CD14-positive monocyte (primary cell): Measurements from ENCODE around the gene RIMBP2. TPM values are rescaled to one million over a fixed set of nuclear protein-coding genes. Genes with fewer than 3 reads are reported as not detected.

Source experiments
- DNase-seq, 3 donors: peaks; one replicate each; pipeline ENCODE4 v3.0.0-alpha.2; 2011 to 2022
- H2AFZ ChIP-seq: 2 replicates; pipeline ENCODE4 v1.6.0; 2012; ENCODE audit warnings: mild to moderate bottlenecking, low read depth, low read length, inconsistent platforms; ENCODE audit not compliant: insufficient read depth, poor library complexity, severe bottlenecking
- H3K27ac ChIP-seq, 2 donors: 1 replicate in 1 of 2; 2 replicates in 1 of 2; pipeline ENCODE4 v1.5.1; 2012 to 2013; ENCODE audit warnings: low read length in 2 of 2, control low read depth in 1 of 2, inconsistent platforms in 1 of 2, low read depth in 1 of 2, mild to moderate bottlenecking in 1 of 2
- H3K27me3 ChIP-seq, 2 donors: one replicate each; pipeline versions ENCODE4 v1.6.0 to v1.6.1; 2011 to 2013; ENCODE audit warnings: low read length in 2 of 2; ENCODE audit not compliant: control insufficient read depth in 2 of 2, insufficient read depth in 2 of 2
- H3K36me3 ChIP-seq, 2 donors: replicated peaks in 1 of 2; 1 replicate in 1 of 2; 2 replicates in 1 of 2; pipeline versions ENCODE4 v1.5.1 to v1.6.1; 2012 to 2013; ENCODE audit warnings: low read length in 2 of 2, control low read depth in 1 of 2, inconsistent platforms in 1 of 2, mild to moderate bottlenecking in 1 of 2; ENCODE audit not compliant: insufficient read depth in 2 of 2, control insufficient read depth in 1 of 2
- H3K4me1 ChIP-seq, 2 donors: 1 replicate in 1 of 2; 2 replicates in 1 of 2; pipeline versions ENCODE4 v1.5.1 to v1.6.1; 2012 to 2013; ENCODE audit warnings: low read length in 2 of 2, control low read depth in 1 of 2, inconsistent platforms in 1 of 2, mild to moderate bottlenecking in 1 of 2, moderate library complexity in 1 of 2; ENCODE audit not compliant: insufficient read depth in 2 of 2, control insufficient read depth in 1 of 2
- H3K4me2 ChIP-seq: replicated peaks from 2 replicates; pipeline ENCODE3; 2012; ENCODE audit warnings: low read length, moderate library complexity, mild to moderate bottlenecking; ENCODE audit not compliant: poor library complexity, severe bottlenecking; ENCODE audit errors: extremely low read depth
- H3K4me3 ChIP-seq, 3 experiments: fragments of 200-600 bp in 1 of 3; sonication (generic) in 1 of 3; replicated peaks in 1 of 3; 1 replicate in 2 of 3; 2 replicates in 1 of 3; pipeline ENCODE4 v1.5.1; 2011 to 2013; ENCODE audit warnings: low read length in 3 of 3, mild to moderate bottlenecking in 3 of 3, control low read depth in 2 of 3, low read depth in 2 of 3, inconsistent platforms in 1 of 3, moderate library complexity in 1 of 3
- H3K79me2 ChIP-seq: 2 replicates; pipeline ENCODE4 v1.6.0; 2012; ENCODE audit warnings: mild to moderate bottlenecking, control low read depth, inconsistent platforms, low read length, moderate library complexity; ENCODE audit not compliant: insufficient read depth
- H3K9ac ChIP-seq: 2 replicates; pipeline ENCODE4 v1.6.0; 2017; ENCODE audit warnings: low read length, mild to moderate bottlenecking; ENCODE audit not compliant: insufficient read depth, poor library complexity, severe bottlenecking
- H3K9me3 ChIP-seq, 2 donors: replicated peaks in 1 of 2; 1 replicate in 1 of 2; 2 replicates in 1 of 2; pipeline versions ENCODE4 v1.5.1 to v1.6.1; 2012 to 2013; ENCODE audit warnings: low read length in 2 of 2, control low read depth in 1 of 2; ENCODE audit not compliant: control insufficient read depth in 1 of 2, insufficient read depth in 1 of 2
- H4K20me1 ChIP-seq: 2 replicates; pipeline ENCODE4 v1.6.0; 2012; ENCODE audit warnings: mild to moderate bottlenecking, low read length, control low read depth, moderate library complexity; ENCODE audit not compliant: insufficient read depth
- H3K27ac Mint-ChIP-seq, 7 donors: one replicate each; pipeline ENCODE4 v1.8.0; 2020; ENCODE audit warnings: mild to moderate bottlenecking in 7 of 7, mixed read lengths in 7 of 7, moderate library complexity in 6 of 7, inconsistent platforms in 2 of 7
- H3K27me3 Mint-ChIP-seq, 3 donors: one replicate each; pipeline ENCODE4 v1.8.0; 2021 to 2022; ENCODE audit warnings: low read depth in 3 of 3, mild to moderate bottlenecking in 3 of 3, mixed read lengths in 3 of 3, moderate library complexity in 3 of 3, inconsistent platforms in 1 of 3
- H3K36me3 Mint-ChIP-seq, 2 donors: one replicate each; pipeline ENCODE4 v1.8.0; 2020; ENCODE audit warnings: mixed read lengths in 2 of 2, inconsistent platforms in 1 of 2, mild to moderate bottlenecking in 1 of 2
- H3K4me1 Mint-ChIP-seq: one replicate; pipeline ENCODE4 v1.8.0; 2020; ENCODE audit warnings: mild to moderate bottlenecking, mixed read lengths
- H3K4me3 Mint-ChIP-seq, 2 donors: one replicate each; pipeline ENCODE4 v1.8.0; 2020; ENCODE audit warnings: mild to moderate bottlenecking in 2 of 2, mixed read lengths in 2 of 2, moderate library complexity in 1 of 2
- H3K9me3 Mint-ChIP-seq, 7 donors: one replicate each; pipeline ENCODE4 v1.8.0; 2020 to 2022; ENCODE audit warnings: mixed read lengths in 7 of 7, mild to moderate bottlenecking in 6 of 7, moderate library complexity in 6 of 7, inconsistent platforms in 2 of 7
- whole genome bisulfite sequencing: methylation state at CpG from one replicate; pipeline ENCODE4 v1.1.5; 2013; ENCODE audit warnings: missing lambda C conversion rate; ENCODE audit not compliant: insufficient coverage; 5-methylcytosine and 5-hydroxymethylcytosine counted together
- intact Hi-C, 2 donors: fragments of 100-400 bp; cut with micrococcal nuclease; formaldehyde crosslinking; loops; one replicate each; pipeline versions ENCODE4 v1.15.0 to v1.15.1; 2023
- polyA plus RNA-seq, 3 donors: library from polyadenylated mRNA; depleted of rRNA in 1 of 3; unstranded in 2 of 3; stranded (reverse) in 1 of 3; fragments of 300-500 nt in 2 of 3; fragments of >200 nt in 1 of 3; fragmentation: Illumina TruSeq in 2 of 3; gene quantifications; 1 replicate in 2 of 3; 2 replicates in 1 of 3; pipeline ENCODE4 v1.2.3, GENCODE V29; 2012 to 2021
- TF ChIP-seq, protein P1 (sequence below): fragments of 200-600 bp; IDR thresholded peaks from one replicate; pipeline ENCODE4 v1.8.0; 2022; ENCODE audit warnings: antibody characterized with exemption, mild to moderate bottlenecking

Gene RIMBP2
- polyA plus RNA-seq, 3 donors, result not detected

DNA sequence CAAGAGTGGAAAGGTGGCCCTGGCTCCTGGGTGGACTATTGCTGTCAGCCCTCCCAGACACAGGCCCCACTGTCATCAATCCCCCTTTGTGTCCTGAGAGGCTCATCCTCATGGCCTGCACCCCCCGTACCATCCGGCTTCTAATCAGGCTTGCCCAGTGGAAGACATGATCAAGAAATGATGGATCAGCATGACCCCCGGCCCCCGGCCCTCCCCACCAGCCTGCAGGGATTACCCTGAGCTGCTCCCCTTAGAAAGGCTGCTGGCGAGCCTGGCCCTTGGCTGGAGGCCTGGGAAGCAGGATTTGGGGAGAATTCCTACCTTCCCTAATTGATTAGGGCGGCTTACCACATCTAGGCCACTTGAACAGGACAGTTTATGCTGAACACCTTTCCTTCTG, 207.3 kb downstream of the RIMBP2 start:
- intact Hi-C loops, result no loop called here
- TF ChIP-seq, protein P1, sequence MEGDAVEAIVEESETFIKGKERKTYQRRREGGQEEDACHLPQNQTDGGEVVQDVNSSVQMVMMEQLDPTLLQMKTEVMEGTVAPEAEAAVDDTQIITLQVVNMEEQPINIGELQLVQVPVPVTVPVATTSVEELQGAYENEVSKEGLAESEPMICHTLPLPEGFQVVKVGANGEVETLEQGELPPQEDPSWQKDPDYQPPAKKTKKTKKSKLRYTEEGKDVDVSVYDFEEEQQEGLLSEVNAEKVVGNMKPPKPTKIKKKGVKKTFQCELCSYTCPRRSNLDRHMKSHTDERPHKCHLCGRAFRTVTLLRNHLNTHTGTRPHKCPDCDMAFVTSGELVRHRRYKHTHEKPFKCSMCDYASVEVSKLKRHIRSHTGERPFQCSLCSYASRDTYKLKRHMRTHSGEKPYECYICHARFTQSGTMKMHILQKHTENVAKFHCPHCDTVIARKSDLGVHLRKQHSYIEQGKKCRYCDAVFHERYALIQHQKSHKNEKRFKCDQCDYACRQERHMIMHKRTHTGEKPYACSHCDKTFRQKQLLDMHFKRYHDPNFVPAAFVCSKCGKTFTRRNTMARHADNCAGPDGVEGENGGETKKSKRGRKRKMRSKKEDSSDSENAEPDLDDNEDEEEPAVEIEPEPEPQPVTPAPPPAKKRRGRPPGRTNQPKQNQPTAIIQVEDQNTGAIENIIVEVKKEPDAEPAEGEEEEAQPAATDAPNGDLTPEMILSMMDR, result no peak
- H3K4me2 ChIP-seq, result no peak overlapping the region
- peaks cover 0 to 2% (median 0%) of the 10 kb centered on the region in 3 donors for H3K27me3 Mint-ChIP-seq
- H3K27ac ChIP-seq, result no peak overlapping the region
- no peak overlapping the region for H3K27ac Mint-ChIP-seq
- peaks cover 0 to 4% (median 4%) of the 10 kb centered on the region in 7 donors for H3K9me3 Mint-ChIP-seq
- no peaks in the 10 kb centered on the region for H4K20me1 ChIP-seq
- H3K36me3 ChIP-seq, result no peaks in the 10 kb centered on the region
- H3K9me3 ChIP-seq, result no peaks in the 10 kb centered on the region
- H3K9ac ChIP-seq, result no peak overlapping the region
- WGBS, result 85% methylated on average over 5 of the region's 6 CpGs
- no peak overlapping the region for H3K4me3 Mint-ChIP-seq
- no peak overlapping the region for H3K4me3 ChIP-seq
- no peak for DNase-seq
- H2AFZ ChIP-seq, result no peak overlapping the region
- H3K4me1 Mint-ChIP-seq, result no peaks in the 10 kb centered on the region
- no peaks in the 10 kb centered on the region for H3K79me2 ChIP-seq
- no peaks in the 10 kb centered on the region for H3K36me3 Mint-ChIP-seq
- H3K27me3 ChIP-seq, result no peaks in the 10 kb centered on the region
- no peaks in the 10 kb centered on the region for H3K4me1 ChIP-seq

DNA sequence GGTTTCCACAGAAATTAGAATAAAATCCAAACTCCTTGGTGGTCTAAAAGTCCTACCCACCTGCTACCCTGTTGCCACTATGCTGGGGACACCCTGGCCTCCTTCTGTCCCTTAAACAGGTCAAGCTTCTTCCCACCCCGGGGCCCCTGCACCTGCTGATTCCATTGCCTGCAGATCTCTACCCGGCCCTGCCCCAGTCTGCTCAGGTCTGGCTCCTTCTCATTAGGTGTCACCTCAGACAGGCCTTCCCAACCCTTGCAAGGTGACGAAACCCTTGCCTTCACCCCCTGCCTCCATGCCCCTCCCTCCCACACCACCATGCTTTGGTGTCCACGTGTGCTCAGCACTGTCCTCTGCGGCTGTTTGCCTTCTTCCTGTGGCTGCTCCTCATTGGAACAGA, 207.8 kb downstream of the RIMBP2 start:
- TF ChIP-seq, protein P1, result no peak
- Histone ChIP-seq H3K4me2 (no peak overlapping the region), H3K4me1 (no peaks in the 10 kb centered on the region), H3K27me3 (no peaks in the 10 kb centered on the region), H2AFZ (no peak overlapping the region), H3K9me3 (no peaks in the 10 kb centered on the region), H3K79me2 (no peaks in the 10 kb centered on the region), H4K20me1 (no peaks in the 10 kb centered on the region), H3K4me3 (no peak overlapping the region), H3K27ac (no peak overlapping the region), H3K36me3 (no peaks in the 10 kb centered on the region), H3K9ac (no peak overlapping the region)
- Mint-ChIP-seq H3K36me3 (no peaks in the 10 kb centered on the region), H3K27me3 (peaks cover 0 to 2% (median 0%) of the 10 kb centered on the region in 3 donors), H3K9me3 (peaks cover 0 to 4% (median 4%) of the 10 kb centered on the region in 7 donors), H3K4me3 (no peak overlapping the region), H3K4me1 (no peaks in the 10 kb centered on the region), H3K27ac (no peak overlapping the region)
- 78% methylated on average over 5 of the region's 5 CpGs for WGBS
- intact Hi-C loops, result no loop called here
- DNase-seq, result no peak
